Measurements from ENCODE around the gene PDHB.

Gene PDHB

GRCh38 chr3:58403513-58404109 lies 30.0 kb downstream of the PDHB start:
- H3K27ac ChIP-seq: no peak overlapping the region
- no peak for TF ChIP-seq ZFX (IDR thresholded peaks at IDR 0.05; ENCODE audit: borderline replicate concordance)
- TF ChIP-seq CTCF (IDR thresholded peaks at IDR 0.05): no peak

- TF ChIP-seq CTCF (IDR thresholded peaks at IDR 0.05): no peak
These were observed 34.8 kb downstream of the PDHB start for GRCh38 chr3:58398669-58399333.

GRCh38 chr3:58394339-58394738 lies 39.3 kb downstream of the PDHB start:
- H3K27ac ChIP-seq: no peak overlapping the region
- TF ChIP-seq ZFX (IDR thresholded peaks at IDR 0.05; ENCODE audit: borderline replicate concordance) (no peak), CTCF (IDR thresholded peaks at IDR 0.05) (no peak)

More at GRCh38 chr3:58398669-58399333, 34.8 kb downstream of the PDHB start:
- H3K27ac ChIP-seq: no peak overlapping the region

GRCh38 chr3:58392181-58392580 lies 41.5 kb downstream of the PDHB start:
- TF ChIP-seq CTCF (IDR thresholded peaks at IDR 0.05) (no peak), ZFX (IDR thresholded peaks at IDR 0.05; ENCODE audit: borderline replicate concordance) (no peak)
- H3K27ac ChIP-seq: no peak overlapping the region

GRCh38 chr3:58391156-58391865 lies 42.3 kb downstream of the PDHB start:
- TF ChIP-seq ZFX (IDR thresholded peaks at IDR 0.05; ENCODE audit: borderline replicate concordance) (no peak), CTCF (IDR thresholded peaks at IDR 0.05) (no peak)
- H3K27ac ChIP-seq: no peak overlapping the region

- TF ChIP-seq ZFX (IDR thresholded peaks at IDR 0.05; ENCODE audit: borderline replicate concordance) (no peak), CTCF (IDR thresholded peaks at IDR 0.05) (no peak)
These were observed 45.0 kb downstream of the PDHB start for GRCh38 chr3:58388550-58389091.

More at GRCh38 chr3:58388550-58389091, 45.0 kb downstream of the PDHB start:
- H3K27ac ChIP-seq: no peak overlapping the region
